Stomach smooth muscle (tissue), 2 donors: ENCODE results near the gene TMEM135.
A peak's percentile ranks its signal among the peaks of the same experiment; 100 is the strongest.
"Not testable (repeated sequence)": the region's sequence is repeated elsewhere in the genome, so short reads cannot be mapped to it uniquely, and the experiment has no call there.

Experiments
- H3K27ac ChIP-seq: one replicate; pipeline ENCODE4 v1.7.0; 2013; ENCODE audit warnings: mild to moderate bottlenecking, low read length, inconsistent platforms
- H3K27me3 ChIP-seq, 2 donors: one replicate each; pipeline ENCODE4 v1.7.0; 2013; ENCODE audit warnings: low read length in 2 of 2; ENCODE audit not compliant: insufficient read depth in 2 of 2, control insufficient read depth in 1 of 2
- H3K36me3 ChIP-seq, 2 donors: one replicate each; pipeline ENCODE4 v1.7.0; 2013; ENCODE audit warnings: low read length in 2 of 2; ENCODE audit not compliant: control insufficient read depth in 2 of 2, insufficient read depth in 2 of 2
- H3K4me1 ChIP-seq: one replicate; pipeline ENCODE4 v1.7.0; 2013; ENCODE audit warnings: low read length; ENCODE audit not compliant: control insufficient read depth, insufficient read depth
- H3K4me3 ChIP-seq, 2 donors: one replicate each; pipeline ENCODE4 v1.7.0; 2013; ENCODE audit warnings: low read length in 2 of 2
- H3K9ac ChIP-seq, 2 donors: one replicate each; pipeline ENCODE4 v1.7.0; 2013; ENCODE audit warnings: low read length in 2 of 2, mild to moderate bottlenecking in 1 of 2
- H3K9me3 ChIP-seq, 2 donors: one replicate each; pipeline ENCODE4 v1.7.0; 2013; ENCODE audit warnings: low read length in 2 of 2; ENCODE audit not compliant: control insufficient read depth in 2 of 2
- donor health status: healthy.
- donor health status: Pancreatic carcinoma.

TMEM135 gene

DNA sequence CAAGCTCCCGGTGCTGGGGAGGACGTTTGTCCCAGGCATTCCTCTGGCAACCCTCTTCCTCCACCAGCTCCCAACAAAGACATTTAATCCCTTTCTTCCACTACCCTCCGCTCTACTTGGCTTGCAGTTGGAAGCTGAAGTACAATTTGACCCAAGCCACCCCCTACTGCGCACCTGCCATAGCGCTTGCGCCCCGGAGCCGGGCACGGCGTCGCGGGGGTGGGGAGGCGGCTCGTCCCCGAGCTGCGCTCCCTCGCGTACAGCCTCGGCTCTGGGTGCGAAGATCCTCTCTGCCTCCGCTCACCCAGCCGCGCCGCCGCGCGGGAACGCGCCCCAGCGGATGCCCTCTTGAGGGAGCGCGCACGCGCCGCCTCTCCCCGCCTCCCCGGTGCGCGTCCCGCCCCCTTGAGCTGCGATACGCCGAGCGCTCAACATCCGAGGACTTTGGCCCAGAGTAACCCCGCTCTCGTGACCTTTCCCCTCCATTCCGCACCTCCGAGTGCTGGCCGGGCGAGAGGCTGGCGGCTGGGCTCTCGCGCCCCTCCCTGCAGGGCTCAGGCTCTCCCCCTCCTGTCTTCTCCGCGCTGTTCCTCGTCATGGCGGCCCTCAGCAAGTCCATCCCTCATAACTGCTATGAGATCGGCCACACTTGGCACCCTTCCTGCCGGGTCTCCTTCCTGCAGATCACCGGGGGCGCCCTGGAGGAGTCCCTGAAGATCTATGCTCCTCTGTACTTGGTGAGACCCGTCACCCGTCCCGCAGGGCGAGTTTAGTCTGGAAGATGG lies at the start of gene TMEM135:
Gene TMEM135 (plus strand): TSS at position 485 of the 785 bp plus-strand sequence. CDS start 112 bp downstream, at position 597.
- H3K36me3 ChIP-seq: no peaks in the 10 kb centered on the region
- H3K27me3 ChIP-seq: no peaks in the 10 kb centered on the region
- H3K27ac ChIP-seq: peak within 1 kb of the TSS; percentile 60
- H3K4me1 ChIP-seq: peaks cover 18% of the 10 kb centered on the region
- H3K9ac ChIP-seq: peak within 1 kb of the TSS; percentile 78
- H3K4me3 ChIP-seq: peak within 1 kb of the TSS; percentile 88
- H3K9me3 ChIP-seq: no peaks in the 10 kb centered on the region

DNA sequence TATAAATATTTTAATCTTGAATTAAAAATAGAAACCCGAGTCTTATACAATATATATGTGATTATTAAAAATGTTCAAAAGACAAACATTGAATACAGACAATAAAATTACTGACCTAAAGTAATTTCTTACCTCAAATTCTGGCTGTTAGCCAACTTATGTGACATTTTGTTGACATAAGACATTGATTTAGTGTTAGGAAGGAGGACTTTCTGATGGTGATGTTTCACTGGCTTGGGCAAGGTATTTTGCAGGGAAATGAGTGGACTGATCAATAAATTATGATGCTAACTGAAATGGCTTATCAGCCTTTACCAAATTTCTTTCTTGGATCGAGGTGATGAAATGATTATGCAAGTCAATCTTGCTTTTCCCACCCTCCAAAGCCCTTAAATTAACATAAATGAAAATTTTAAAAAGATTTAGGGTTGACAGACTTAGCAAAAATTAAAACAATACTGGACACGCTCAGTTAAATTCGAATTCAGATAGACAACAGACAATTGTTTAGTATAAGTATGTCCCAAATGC lies 49.3 kb upstream of the TMEM135 start:
- peaks cover 3% of the 10 kb centered on the region for H3K4me1 ChIP-seq
- H3K9ac ChIP-seq: no peak overlapping the region
- H3K4me3 ChIP-seq: no peak overlapping the region
- H3K36me3 ChIP-seq: no peaks in the 10 kb centered on the region
- no peak overlapping the region for H3K27ac ChIP-seq
- no peaks in the 10 kb centered on the region for H3K9me3 ChIP-seq
- H3K27me3 ChIP-seq: no peaks in the 10 kb centered on the region

DNA sequence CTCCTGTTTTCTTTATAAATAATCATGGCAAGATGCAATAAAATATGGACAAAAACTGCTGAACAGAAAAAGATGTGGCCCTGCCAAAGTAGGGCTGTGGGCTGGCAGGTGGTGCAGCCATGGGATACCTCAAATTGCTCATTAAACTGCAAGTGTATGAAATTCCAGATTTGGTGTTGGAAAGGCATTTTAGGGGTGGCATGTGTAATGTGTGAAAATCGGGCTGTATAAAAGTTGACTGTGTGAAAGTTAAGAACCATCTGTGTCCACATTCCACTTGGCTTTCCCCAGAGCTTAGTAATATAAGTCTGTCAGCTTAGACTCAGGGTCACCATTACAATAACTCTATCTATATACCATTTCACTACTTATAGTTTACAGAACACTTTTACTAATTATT lies 47.7 kb upstream of the TMEM135 start:
- H3K9me3 ChIP-seq: no peaks in the 10 kb centered on the region
- no peak overlapping the region for H3K4me3 ChIP-seq
- no peak overlapping the region for H3K27ac ChIP-seq
- H3K9ac ChIP-seq: no peak overlapping the region
- H3K36me3 ChIP-seq: no peaks in the 10 kb centered on the region
- H3K4me1 ChIP-seq: peaks cover 3% of the 10 kb centered on the region
- no peaks in the 10 kb centered on the region for H3K27me3 ChIP-seq

DNA sequence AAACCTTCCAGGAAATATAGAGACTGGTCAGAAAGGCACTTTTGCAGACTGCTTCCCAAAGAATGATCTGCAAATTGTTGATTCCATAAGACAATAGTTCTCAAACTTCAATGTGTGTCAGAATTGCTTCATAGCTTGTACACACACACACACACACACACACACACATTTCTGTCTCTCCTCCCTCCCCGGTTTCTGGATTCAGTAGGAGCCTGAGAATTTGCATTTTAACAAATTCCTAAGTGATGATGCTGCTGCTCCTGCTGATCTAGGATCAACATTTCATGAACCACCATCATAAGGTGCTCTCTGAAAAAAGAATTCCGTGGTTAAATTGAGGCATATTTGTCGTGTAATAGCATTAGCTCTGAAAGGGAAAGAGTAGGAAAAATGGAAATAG lies 47.2 kb upstream of the TMEM135 start:
- no peak overlapping the region for H3K27ac ChIP-seq
- H3K4me3 ChIP-seq: no peak overlapping the region
- H3K9me3 ChIP-seq: no peaks in the 10 kb centered on the region
- no peaks in the 10 kb centered on the region for H3K27me3 ChIP-seq
- no peaks in the 10 kb centered on the region for H3K36me3 ChIP-seq
- H3K4me1 ChIP-seq: peaks cover 3% of the 10 kb centered on the region
- no peak overlapping the region for H3K9ac ChIP-seq

DNA sequence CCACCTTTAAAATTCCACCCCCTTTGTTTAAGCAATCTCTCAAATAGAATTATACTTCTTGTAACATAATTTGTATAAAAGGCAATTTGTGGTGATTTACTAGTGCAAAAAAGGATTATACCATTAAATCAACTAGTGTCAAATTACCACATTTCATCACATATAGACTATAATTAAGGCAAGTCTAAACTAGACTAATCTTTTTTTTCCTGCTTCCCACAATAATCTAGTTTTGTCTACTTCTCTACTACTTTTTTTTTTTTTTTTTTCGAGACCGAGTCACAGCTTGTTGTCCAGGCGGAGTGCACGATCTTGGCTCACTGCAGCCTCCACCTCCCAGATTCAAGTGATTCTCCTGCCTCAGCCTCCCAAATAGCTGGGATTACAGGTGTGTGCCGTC lies 46.4 kb upstream of the TMEM135 start:
- H3K9ac ChIP-seq: no peak overlapping the region
- no peaks in the 10 kb centered on the region for H3K36me3 ChIP-seq
- H3K4me1 ChIP-seq: peaks cover 3% of the 10 kb centered on the region
- no peaks in the 10 kb centered on the region for H3K9me3 ChIP-seq
- H3K4me3 ChIP-seq: no peak overlapping the region
- no peaks in the 10 kb centered on the region for H3K27me3 ChIP-seq
- no peak overlapping the region for H3K27ac ChIP-seq

DNA sequence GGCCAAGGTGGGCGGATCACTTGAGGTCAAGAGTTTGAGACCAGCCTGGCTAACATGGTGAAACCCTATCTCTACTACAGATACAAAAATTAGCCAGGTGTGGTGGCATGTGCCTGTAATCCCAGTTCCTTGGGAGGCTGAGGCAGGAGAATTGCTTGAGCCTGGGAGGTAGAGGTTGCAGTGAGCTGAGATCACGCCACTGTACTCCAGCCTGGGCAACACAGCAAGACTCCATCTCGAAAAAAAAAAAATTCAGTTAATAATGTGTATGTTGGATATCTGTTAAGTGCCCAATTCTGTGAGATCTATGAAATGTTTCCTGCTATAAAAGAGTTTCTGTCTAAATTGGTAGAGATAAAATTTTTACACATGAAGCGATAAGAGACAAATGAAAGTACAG lies 45.4 kb upstream of the TMEM135 start:
- H3K36me3 ChIP-seq, H3K4me1 ChIP-seq, H3K27me3 ChIP-seq, H3K4me3 ChIP-seq, H3K9ac ChIP-seq, H3K27ac ChIP-seq, H3K9me3 ChIP-seq: not testable (repeated sequence)

DNA sequence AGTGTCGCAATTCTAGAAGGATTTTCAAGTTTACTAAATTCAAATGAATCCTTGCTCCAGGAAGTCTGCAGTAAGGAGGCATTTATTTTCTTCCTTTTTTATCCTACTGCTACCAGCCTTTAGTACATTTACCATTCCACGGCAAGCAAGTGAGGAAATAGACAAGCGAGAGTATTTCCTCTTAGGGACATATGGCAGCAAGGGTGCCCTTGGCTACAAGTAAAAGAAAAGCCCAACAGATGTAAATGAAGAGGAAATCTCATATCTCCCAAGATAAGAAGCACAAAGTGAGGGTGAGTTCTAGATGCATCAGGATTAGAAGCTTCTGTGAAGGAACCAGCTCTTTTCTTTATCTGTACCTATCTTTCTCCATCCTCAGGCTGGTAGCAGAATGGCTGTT lies 44.7 kb upstream of the TMEM135 start:
- no peaks in the 10 kb centered on the region for H3K9me3 ChIP-seq

DNA sequence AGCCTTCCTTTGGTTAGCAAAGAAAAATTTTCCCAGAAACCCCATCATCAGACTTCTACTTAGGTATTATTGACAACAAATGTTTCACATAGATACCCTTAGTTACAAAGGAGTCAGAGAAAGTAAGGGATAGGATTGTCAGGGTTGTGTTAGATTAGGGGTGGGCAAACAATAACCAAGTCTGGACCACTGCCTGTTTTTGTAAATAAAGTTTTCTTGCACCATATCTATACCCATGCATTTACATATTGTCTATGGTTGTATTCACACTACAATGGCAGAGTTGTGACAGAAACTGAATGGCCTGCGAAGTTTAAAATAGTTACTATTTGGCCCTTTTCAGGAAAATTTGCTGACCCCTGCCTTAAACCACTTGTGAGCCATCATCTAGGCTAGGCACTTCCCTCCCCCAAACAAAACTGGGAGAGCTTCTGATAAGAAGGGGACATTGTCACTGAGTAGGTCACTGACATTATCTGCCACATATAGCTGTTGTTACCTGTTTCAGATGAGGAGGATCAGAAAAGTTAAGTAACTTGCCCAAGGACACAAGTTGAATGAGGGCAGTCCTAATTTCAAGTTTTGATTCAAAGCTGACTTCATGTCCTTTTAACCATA lies 40.7 kb upstream of the TMEM135 start:
- Histone ChIP-seq H3K9me3 (no peaks in the 10 kb centered on the region), H3K9ac (no peak overlapping the region), H3K36me3 (no peaks in the 10 kb centered on the region), H3K27me3 (no peaks in the 10 kb centered on the region), H3K27ac (no peak overlapping the region), H3K4me3 (no peak overlapping the region), H3K4me1 (no peaks in the 10 kb centered on the region)

More for the DNA sequence above, 44.7 kb upstream of the TMEM135 start:
- Histone ChIP-seq H3K36me3 (no peaks in the 10 kb centered on the region), H3K27me3 (no peaks in the 10 kb centered on the region), H3K4me3 (no peak overlapping the region), H3K9ac (no peak overlapping the region), H3K4me1 (peaks cover 3% of the 10 kb centered on the region), H3K27ac (no peak overlapping the region)

DNA sequence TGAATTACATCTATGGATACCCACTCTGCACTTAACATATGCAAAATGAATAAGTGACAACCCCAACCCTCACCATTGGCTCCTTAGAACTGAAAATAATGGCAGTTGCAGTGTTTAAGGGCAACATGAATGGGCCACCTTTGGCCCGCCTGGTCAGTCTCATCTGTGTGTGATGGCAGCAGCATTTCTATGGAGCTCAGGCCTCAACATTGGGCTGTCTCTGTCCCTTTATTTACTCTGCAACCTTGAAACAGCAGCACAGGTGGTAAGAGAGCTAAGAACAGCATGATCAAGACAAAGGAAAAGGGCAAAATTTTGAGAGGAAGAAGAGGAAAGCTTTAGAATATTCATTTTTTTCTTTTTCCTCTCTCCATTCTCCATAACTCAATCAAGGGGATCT lies 38.3 kb upstream of the TMEM135 start:
- H3K9ac ChIP-seq: no peak overlapping the region
- no peaks in the 10 kb centered on the region for H3K36me3 ChIP-seq
- H3K27ac ChIP-seq: no peak overlapping the region
- no peaks in the 10 kb centered on the region for H3K4me1 ChIP-seq
- no peak overlapping the region for H3K4me3 ChIP-seq
- no peaks in the 10 kb centered on the region for H3K27me3 ChIP-seq
- H3K9me3 ChIP-seq: no peaks in the 10 kb centered on the region

DNA sequence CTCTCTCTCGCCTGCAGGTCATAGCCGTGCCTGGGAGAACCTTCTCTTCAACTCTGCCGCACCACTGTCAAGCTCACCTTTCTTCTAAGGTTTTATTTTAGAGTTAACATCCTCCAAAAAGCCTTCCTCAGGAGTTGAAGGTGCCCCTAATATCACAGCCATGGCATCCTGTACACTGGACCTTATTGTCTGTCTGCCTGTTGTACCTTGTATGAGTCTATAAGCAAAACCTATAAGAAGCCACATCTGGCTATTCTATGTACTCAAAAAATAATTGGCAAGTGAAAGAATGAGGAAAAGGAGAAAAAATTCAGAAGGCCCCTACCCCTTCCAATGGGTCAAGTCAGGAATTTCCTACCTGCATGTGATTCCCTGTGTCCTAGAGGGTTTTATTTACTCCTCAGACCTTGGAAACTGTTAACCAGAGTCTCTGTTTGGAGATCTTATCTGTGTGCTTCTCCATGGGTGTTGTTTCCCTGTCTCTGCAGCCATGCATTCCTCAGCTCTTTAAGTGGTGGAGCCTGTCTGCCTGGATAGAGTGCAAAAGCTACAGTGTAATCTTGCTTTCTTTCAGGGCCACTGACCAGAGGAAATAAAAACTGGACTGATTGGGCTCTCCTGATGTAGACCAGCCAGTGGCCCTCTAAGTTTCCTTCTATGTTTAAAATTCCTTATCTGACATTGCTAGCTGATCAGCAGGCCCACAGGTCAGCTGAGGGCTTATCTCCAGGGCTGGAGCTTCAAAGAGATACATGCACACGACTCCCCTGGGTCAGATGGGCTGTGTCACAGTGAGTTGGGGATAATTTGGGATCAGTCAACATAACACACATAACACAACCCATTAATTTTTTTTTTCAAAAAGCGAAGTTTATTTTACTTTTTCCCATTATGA lies 37.6 kb upstream of the TMEM135 start:
- Histone ChIP-seq H3K27me3 (no peaks in the 10 kb centered on the region), H3K9ac (no peak overlapping the region), H3K4me3 (no peak overlapping the region), H3K27ac (no peak overlapping the region), H3K9me3 (no peaks in the 10 kb centered on the region), H3K4me1 (no peaks in the 10 kb centered on the region), H3K36me3 (no peaks in the 10 kb centered on the region)
